Measurements from ENCODE around the gene CLPX.

DNA sequence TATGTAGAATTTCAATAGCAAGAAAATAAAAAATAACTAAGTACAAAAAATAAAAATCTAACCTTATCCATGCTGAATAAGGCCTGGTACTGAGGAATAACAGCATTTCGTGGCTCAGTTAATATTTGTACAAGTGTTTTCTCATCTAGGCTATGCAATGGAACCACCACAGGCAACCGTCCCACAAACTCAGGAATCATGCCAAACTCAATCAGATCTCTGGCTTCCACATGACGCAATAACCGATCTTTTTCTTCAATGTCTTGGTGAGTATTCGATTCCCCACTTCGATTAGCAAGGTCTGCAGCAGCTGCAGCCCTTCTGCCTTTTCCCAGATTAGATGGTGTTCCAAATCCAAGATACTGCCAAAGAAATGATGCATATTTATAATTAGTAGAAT lies 30.4 kb downstream of the CLPX start:
- TF ChIP-seq CTCF (conservative IDR thresholded peaks at IDR 0.05; ENCODE audit: low read length) (no peak), EZH2phosphoT487 (IDR thresholded peaks at IDR 0.05; ENCODE audit: borderline replicate concordance, low read depth, low read length) (no peak)

Measured in OCI-LY7 (cell line).